Measurements from ENCODE around the gene FH.

The FH gene

DNA sequence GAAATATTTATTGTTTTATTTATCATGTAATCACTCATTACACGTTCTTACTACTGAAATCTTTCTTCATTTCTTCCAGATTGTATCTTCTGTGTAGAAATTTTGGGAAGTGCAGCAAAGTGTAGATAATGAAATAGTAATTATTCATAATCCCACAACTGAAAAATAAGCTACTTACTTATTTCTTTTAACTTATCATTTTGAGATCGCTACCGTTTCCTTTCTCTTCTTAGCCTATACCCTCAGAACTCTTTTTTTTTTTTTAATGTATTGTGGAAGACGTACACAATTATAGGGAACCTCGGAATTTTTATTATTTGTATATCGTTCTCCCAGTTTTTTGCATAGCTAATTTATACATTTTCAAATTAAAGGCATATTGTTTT lies 518 bp upstream of the FH start:
- no peak for DNase-seq

- DNase-seq: no peak
Measured at GRCh38 chr1:241518476-241519307, 863 bp downstream of the FH start.

- DNase-seq: no peak
Measured at GRCh38 chr1:241513378-241513777, 6.2 kb downstream of the FH start.

- DNase-seq: no peak
Measured at GRCh38 chr1:241507189-241507863, 12.2 kb downstream of the FH start.

DNA sequence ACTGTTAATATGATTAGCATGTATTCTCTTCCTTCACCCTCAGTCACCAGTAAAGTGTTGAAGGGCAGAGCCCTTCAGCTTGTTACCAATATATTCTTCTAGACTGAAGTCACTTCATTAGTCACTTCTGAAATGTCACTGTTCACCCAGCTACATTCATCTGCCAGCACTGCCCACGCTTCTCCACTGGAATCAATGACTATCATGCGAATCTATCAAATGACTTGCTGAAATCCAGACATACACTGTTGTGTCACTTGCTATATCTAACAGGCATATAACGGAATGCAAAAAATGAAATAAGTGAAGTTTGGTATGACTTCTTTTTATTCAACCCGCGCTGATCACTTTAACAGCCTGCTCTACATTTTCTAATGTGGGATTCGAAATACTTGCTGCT lies 16.1 kb downstream of the FH start:
- DNase-seq: no peak

DNA sequence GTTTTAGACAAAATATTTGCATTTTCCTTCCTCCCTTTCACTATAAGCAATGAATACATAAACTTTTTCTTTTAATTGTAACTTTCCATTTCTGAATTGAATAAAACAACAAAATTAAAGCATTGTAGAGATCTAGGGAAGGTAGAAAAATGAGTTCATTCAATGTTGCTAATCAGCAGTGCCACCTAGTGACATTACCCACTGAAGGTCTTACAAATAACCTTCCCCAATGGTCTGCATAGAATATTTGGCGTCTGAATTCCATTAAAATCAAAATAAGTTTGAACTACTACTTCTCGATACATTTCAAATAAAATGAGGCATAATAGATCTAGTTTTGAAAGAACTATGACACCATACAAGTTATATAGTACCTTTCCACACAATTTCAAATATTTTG lies 19.6 kb downstream of the FH start:
- no peak for DNase-seq

DNA sequence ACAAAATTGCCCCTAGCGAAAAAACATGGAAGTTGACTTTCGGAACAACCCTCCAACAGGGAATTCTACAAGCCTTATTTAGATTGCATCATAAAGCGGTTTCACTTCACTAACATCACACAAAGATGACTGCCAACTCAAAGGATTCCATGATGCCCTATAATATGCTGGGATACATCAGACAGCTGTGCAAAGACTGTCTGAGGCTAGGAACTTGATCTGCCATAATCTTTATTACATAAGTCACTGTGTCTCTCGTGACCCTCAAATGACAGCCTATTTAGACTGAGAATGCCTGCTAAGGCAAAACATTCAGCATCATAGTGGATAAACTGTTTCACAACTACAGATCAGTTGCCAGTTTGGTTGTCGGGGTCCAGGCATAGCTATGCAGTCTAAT lies 23.8 kb downstream of the FH start:
- DNase-seq: no peak

DNA sequence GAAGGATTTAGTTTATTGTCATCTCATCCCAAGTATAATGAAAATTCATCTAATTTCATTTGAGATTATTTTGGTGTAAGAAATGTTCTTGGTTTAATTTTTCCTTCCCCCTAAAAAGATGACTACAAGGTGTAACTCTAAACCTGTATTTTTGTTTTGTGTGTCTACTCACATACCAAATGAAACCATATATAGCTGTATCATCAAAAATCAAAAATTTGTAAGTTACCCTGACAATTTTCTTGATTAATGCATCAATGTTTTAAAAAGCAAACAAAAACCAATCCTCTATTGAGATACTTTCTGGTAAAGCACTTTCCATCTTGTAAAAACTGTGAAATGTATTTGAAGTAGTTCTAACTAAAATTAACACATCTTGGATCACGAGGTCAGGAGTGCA lies 30.8 kb downstream of the FH start:
- no peak for DNase-seq

DNA sequence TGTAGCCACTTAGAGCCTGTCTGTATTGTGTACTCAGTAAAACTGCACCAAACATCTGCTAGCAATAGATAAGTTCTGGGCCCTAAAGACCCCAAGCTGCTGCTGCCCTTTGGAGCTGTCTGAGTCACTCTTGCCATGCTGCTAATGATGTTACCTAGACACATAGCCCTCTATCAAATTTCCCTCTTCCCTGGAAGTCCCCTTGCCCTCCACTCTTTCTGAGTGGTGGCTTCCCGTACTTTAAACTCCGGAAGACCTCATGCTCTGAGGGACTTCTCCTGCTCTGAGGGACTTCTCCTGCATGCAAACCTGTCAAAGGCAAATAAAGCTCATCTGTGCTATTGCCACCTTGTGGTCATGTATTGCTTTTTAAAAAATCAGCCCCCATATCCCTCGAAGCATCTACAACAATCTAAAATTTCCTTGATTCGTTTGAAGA lies 34.0 kb downstream of the FH start:
- DNase-seq: no peak

GRCh38 chr1:241485145-241485544 lies 34.4 kb downstream of the FH start:
- no peak for DNase-seq

DNA sequence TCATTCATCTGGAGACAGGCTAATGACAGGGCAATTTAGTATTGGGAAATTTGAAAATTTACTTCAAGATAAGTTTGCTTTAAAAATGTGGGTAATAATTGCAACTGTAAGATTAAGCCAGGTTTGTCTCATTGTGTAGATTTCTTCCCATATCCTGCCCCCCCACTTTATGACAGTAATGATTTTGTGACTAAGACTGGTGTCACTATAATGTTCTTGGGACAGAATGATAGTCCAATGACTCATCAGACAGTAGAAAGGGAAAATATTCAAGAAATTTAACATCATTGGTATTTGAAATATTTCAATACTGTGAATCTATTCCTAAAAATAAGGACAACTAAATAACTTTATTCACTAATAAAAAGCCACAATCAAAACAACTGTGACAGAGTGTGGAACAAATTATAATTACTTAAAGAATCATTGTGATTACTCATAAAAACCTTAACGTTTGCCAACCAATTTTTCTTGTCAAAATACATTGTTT lies 36.7 kb downstream of the FH start:
- no peak for DNase-seq

DNA sequence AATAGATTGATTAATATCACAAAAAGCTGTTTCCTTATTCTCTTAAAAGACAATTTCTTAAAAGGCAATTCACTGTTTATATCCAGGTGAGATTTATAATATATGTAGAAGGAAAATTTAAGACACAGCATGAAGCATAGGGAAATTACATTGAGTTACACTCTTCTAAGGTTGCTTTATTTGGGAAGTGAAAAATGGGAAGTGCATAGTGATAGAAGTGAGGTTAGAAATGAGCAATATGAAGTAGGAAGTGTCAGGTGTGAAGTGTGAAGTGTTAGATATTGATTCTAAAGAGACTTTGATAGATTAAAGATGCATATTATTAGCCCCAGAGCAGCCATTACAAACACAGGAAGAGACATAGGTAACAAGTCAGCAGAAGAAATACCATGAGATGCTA lies 40.3 kb downstream of the FH start:
- no peak for DNase-seq

DNA sequence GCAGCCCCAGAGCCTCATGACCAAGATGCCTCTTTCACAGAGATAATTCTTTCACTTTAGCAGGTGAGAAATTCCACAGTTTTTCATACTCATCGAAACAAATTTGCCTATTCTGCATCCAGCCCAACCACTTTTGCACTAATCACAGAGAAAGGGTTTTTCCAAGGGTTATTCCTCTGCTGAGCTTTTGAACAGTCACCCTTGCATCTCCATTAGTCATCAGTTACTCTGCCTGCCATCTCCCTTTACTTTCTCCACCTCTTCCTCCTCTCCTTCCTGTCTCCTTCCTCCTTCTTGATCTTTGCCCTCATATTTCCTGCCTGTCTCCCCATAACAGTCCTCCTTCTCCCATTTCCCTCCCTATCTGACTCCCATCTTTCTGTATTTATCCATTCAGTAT lies 43.9 kb downstream of the FH start:
- DNase-seq: no peak

- no peak for DNase-seq
Measured at GRCh38 chr1:241473026-241473425, 46.5 kb downstream of the FH start.

DNA sequence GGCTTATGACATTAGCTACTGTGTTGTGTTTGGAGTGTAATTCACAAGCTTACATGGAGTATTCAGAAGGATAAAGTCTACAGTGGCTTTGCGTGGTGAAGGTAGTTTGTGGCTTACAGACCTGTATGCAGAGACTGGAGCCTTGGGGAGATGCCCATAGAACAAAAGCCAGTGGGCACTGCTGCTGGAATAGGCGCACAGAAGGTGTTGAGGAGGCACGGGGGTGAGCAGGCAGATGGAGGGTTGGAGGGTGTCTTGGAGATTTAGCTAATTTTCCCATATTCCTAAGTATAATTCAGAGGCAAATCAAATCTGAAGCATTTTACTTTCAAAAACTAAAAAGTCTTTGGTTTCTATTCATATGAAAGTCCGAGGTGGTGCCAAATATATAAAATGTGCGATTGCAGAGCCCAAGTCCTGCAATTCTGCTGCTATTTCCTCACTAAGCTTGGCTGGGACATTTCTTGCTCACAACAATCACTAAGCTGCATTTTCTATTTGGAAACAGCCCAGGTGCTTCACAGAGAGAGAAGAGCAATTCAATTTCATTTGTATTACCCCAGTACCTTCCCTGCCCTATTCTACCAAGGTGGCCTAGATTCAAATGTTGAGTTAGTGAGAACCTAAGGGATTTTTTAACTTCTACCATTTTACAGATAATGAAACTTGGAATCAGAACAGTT lies 48.5 kb downstream of the FH start:
- DNase-seq: no peak

DNA sequence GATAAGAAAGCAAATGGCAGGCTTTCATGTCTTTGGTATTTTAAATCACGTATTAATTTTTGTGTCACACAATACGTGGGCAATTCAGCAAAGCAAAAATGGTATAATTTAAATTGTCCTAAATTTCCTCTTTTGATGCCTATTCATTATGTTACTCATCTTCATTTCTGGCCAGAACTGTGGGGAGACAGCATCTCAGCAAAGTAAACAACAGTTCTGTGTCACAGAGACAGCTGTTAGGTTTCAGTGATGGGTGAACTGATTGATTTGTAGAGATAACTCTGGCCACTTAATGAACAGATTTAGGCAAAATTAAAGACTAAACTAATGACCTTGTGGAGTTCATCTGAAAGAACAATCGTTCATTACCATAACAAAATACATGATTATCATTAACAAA lies 49.2 kb downstream of the FH start:
- DNase-seq: no peak

- DNase-seq: no peak
Measured at GRCh38 chr1:241465673-241466072, 53.9 kb downstream of the FH start.

DNA sequence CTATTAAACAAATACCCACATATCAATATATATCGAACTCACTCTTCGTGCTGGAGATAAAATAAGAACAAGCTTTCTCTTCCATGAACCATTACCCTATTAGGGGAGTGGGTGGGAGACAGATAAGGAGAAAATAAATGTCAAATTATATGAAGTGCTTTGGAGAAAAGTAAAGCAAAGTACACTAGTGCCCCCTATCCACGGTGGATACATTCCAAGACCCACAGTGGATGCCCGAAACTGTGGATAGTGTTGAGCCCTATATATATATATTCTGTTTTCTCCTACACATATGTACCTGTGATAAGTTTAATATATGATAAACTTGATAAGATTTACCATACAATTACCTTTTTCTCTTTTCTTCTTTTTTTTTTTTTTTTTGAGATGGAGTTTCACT lies 54.6 kb downstream of the FH start:
- no peak for DNase-seq

DNA sequence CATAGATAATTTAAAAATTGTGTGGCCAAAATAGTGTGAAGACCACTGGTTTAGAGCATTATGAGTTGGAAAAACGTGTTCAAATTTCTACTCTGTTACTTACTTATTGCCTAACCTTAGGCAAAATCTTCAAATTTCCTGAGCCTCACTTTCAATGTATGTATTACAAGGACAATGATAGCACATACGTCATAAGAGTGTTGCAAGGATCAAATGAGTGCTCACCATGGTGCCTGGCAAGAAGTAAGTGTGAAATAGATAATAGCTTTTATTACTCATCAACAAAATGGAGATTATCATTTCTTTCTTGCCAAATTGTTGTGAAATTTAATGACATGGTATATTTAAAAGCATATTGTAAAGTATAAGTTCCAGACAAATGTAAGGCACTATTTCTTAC lies 57.2 kb downstream of the FH start:
- no peak for DNase-seq

DNA sequence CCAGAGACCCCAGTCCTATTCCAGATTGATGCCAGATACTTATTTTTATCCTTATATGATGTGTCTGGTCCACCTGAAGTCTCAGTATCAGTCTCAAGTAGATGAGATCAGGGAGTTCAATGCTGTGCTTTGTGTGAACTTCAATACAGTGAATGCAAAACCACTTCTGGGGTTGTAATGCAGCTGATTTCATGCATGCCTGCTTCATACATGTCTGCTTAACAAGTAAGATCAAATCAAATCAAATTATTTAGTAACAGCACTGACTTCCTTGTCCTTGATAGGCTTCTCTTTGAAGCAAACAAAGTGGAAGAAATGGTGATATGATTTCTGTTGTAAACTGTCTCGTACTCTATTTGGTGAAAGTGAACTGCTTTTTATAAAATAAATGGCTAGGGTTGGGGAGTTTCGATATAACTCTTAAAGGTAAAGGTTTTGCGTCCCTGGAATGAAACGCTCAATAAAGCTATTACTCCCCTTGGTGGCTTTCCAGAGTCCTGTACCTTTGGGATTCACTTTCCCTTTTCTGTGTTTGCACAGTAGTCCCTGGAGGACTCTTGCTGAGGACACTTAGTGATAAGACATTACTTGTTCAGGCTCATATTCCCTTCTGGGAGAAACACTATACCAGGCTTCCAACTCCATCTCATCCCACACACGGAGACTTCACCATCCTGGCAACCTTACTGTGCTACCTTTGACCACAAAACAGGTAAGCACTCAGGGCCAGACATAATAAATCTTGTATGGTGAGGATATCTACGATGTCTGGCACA lies 59.3 kb downstream of the FH start:
- no peak for DNase-seq

DNA sequence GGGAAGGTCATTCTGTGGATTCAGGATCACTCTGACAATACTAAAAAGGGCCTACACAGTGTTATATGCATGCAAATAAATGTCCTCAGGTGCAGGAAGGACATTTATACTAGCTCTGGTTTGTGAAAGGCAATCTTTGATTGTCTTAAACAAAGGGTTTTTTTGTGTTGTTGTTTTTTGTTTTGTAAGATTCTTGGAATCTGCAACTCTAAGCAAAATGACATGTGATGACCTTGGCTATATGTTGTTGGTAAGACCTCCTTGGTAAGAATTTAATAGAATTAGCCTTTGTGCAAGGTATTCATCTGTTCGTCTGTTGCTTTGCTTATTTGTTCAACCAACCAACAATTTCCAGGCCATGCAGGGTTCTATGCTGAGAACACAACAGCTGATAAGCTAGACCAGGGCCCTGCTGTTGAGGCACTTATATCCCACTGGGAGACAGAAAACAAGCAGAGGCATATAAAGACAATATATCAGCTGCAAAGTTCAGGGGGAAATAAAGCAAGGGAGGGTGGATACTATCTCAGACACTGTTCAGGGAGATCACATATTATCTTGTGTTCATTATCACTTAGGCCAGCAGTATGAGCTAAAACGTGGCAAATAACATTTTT lies 60.3 kb downstream of the FH start:
- DNase-seq: no peak

DNA sequence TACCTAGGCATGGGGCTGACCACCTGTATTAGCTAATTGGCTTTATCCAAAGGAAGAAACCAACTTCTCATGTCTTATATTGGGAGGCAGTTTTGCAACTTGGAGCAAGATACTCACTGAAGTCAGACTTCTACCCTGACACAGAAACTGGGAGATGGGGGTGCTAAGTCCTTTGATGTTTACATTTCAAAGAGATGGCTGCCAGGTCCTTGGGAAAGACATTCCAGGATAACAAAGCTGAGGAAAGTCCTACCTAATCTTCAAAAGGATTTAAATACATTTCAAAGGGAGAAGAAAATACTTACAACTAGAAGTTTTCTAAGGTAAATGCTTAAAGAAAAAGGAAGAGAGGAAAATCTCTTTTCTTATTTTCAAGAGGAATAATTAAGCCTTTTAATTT lies 62.1 kb downstream of the FH start:
- DNase-seq: no peak

- no peak for DNase-seq
Measured at GRCh38 chr1:241456743-241457142, 62.8 kb downstream of the FH start.
